Measurements from ENCODE around the gene NCF2.
A peak's percentile ranks its signal among the peaks of the same experiment; 100 is the strongest.

Gene NCF2

DNA sequence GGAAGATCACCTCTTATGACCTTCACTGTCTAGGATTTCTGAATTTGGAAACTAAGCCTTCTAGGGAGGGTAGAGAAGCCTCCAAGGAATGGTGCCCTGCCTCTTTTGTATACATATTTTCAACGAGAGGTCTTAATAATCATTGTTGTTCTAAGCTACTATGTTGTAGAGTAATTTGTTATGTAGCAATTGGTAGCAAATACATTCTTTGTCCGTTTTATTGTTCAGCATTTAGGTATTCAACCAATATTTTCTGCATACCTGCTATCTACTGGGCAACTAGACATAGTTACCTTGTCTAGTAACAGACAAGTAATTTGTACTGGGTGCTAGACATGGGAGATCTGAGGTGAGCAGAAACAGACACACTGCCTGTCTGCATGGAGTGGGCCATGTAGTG is 20.8 kb upstream of the NCF2 start:
- DNase-seq (ENCODE audit: low read depth), result no peak

DNA sequence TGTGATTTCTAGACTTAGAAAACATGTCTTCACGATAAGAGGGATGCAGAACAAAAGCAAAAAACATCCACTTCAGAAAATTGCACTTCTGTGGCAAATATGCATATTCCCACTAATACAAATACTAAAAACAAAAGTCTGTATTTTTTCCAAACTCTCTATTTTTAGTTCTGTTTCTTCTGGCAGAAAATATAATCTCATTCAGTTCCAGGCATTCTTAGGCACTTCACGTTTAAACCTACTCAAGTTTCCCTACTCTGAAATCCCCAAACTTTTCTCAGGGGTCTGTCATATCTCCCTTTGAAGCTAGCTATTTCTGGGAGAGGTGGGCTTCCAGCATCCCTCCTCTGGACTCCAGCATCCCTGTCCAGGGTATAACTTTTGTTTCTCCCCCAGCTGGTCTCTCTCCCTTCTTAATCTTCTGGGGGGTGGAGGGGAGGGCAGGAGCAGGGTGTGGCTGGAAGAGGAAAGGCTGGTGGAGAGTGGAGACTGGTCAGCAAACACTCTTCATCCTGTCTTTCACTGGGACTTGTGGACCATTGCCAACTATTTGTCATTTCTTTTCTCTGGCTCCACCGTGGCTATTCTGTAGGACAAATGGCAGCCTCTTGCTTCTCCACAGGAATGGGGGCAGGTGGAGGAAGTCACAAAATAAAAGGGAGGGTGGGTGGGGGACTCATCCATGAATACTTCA is 19.6 kb upstream of the NCF2 start:
- DNase-seq (ENCODE audit: low read depth), result no peak

DNA sequence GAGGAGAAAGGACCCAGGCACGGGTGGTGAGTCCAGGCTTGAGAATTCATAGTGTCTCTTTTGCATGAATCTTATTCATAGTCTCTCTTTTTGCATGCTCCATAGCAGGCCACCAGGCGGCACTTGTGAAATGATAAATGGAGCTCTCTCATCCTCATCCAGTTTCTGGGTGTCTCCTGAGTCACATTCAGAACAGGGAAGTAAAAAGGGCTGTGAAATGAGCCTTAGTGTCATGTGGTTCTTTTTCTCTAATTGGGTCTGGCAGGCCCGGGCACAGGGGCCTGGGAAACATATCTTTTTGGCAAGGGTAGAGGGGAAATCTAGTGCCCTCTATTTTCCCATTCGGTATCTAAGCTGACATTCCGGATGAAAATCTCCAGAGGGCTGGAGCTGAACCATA is 19.1 kb upstream of the NCF2 start:
- peak; percentile 65 for DNase-seq (ENCODE audit: low read depth)

DNA sequence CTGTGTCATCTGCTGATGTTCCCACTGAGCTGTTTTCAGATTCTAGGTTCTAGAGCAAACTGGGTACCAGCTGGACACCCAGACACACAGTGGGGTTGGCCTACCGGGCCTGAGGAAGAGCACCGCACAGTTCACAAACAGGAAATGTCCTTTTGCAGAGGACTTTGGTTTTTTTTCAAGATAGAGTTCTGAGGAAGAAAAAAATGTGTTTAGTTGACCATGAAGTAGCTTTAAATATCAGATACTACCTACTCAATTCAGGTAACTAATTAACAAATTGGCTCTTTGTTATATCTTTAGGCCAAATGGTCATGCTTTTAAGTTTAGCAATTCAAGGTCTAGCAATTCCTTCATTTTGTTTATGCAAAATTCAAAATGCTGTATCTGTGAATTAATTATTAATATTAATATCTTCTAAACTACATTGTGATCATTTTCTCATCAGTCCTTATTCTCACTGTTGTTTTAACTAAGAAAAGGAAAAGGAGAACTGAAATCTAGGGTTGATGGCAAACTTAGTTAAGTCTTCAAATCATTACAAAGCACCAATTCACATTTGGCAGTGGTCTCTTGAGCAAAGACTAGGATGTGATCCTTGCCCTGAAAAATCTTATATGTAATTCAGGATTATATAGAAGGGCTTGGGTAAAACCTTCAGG is 17.2 kb upstream of the NCF2 start:
- DNase-seq (ENCODE audit: low read depth), result no peak

DNA sequence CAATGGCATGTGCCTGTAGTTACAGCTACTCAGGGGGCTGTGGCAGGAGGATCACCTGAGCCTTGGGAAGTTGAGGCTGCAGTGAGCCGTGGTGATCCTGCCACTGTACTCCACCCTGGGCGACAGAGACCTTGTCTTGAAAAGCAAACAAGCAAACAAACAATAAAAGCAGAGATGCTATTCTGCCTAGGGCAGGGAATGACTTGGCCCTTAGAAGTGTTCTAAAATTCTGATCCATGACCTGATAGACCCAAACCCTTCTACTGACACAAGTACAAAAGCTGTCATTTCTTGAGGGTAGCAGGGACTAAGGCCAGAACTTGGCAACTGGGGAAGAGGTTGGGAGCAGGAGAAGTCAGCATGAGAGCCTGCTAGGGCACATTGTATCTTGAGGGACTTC is 15.6 kb upstream of the NCF2 start:
- DNase-seq (ENCODE audit: low read depth), result no peak

DNA sequence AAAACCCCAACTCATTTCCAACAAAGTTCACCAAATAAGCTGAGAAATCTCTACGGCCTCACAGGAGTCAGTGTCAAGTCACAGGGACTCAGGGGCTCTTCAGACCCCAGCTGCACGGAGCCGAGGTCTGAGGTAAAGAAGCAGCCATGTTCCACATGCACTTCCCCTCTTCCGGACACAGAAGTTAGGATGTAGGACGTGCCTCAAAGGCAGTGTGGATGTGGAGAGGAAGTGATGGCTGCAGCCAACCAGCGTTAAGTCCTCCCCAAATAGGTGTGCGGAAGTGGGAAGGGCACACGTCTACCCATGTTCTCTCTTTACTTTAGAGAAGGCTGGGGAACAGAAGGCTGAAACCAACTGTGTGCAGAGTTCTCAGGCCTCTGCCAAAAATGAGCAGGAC is 14.6 kb upstream of the NCF2 start:
- DNase-seq (ENCODE audit: low read depth), result no peak

DNA sequence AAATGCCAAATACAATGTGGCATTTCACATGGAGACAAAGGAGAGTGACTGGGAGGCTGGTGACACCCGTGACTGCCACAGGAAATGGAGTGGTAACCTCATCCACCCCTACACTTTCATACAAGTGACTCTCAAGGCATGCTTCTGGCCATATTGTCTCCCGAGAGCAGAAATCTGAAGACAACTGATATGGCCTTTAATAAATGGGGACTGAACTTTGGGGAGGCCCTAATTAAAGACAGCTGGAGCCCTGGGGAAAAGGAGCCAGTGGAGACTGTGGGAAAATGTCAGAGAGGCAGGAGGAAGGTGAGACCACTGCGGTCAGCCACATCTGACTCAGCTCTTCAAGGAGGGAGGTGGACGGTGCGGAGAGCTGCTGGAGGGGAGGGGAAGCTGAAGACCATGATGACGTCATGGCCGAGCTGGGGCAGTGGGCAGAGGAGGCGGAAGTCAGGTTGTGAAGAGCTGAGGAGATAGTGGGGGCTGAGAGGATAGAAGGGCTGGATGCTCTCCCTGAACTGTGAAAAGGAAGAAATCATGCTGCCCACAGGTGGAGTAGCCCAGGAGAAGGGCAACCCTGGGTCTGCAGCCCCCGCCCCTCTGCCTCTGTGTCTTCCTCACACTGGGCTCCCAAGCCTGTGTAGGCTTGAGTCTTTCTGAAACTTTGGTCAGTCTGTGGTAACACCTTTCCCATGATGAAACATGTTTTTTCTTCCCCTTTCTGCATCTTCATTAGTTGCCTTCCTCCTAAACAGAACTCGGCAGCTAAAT is 14.0 kb upstream of the NCF2 start:
- DNase-seq (ENCODE audit: low read depth), result peak; percentile 27

DNA sequence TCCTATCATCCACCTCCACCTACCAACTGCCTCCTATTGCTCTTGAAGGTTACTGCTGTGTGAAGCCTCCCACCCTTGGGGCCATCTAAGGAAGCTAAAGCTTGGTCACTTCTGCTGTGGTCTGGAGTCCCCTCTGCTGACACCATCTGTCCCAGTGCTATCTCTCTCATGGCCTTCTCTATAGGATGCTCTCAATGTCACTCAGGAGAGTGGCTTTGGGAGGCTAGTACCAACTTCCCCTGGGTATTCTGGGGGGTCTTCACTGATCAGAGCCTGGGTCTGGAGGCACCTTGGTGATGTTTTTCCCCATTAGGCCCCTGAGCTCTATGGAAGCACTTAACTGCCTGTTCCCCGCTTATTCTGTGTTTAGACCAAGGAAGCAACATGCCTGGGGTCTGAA is 12.3 kb upstream of the NCF2 start:
- no peak for DNase-seq (ENCODE audit: low read depth)

DNA sequence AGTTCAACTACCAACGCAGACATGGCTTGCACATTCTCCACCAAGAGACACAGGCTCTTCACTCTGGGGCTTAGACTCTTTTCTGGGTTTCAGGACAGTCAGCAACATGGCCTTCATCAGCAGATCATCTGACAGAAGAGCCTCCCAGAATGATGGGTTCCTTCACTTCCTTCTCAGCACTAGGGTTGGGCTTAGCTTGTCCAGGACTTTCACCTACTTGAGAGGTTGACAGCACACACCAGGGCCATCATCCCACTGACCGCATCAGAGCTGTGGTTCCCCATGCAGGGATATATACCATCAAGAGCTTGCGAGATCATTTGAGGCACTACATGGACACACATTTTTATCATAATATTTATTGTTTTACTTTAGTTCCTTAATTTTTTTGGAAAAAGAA is 10.4 kb upstream of the NCF2 start:
- DNase-seq (ENCODE audit: low read depth), result no peak

DNA sequence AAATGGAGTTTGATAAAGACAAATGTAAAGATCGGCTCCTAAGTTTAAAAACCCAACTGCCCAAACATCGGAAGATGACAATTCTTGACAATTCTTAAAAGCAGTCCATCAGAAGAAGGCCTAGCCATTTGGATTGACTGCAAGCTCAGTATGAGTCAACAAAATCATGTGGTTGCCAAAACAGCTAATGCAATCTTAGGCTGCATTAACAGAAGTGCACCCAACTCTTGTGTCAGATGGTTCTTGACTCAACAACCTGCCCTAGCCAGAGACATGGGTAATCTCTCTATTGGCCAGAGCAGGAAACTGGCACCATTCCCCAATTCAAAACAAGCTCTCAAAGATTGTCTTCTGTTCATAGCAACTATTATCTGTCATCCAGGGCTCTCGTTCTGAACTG is 9.9 kb upstream of the NCF2 start:
- peak; percentile 78 for DNase-seq (ENCODE audit: low read depth)

DNA sequence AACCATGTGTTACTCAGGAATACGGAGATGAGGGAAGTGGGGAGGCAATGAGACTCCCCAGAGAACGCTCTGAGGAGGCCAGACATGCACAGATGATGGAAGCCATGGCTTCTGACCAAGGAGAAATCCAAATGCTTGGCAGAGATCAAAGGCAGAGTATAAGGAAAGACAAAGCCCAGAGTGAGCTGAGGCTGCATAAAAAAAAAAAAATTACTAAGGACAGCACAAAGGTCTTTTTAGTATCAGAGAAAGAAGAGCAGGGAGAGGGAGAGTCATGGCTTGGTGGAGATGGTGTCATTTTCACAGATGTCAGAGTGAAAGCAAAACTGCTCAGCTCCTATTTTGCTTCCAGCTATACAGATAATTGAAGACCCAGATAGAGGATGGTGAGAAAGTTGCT is 8.1 kb upstream of the NCF2 start:
- DNase-seq (ENCODE audit: low read depth), result no peak

DNA sequence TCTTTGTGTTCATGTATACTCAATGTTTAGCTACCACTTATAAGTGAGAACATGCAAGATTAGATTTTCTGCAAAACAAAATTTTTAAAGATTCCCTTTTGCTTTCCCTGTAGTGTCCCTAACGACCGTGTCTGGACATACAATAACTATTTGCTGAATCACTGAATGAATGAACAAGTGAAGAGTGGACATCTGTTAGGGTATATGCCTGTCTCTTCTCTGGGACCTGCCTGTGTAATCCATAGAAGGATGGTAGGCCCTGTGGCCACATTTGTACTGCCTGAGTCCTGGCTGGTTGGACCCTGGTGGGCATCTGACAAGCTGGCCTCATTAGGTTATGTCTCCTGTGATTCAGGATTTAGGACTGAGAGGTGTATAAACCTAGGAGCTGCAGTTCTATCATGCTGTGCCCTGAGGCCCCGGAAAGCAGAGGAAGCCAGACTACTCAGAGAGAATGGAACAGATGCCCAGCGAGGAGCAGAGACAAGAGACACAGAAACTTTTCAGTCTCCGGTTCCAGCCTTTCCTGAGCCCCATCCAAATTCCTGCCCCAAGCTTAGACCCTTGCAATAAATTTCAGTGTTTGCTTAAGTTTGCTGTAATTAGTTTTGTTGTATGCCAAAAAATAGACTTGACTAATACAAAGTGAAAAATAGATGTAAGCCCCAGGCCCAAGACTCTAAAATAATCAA is 7.5 kb upstream of the NCF2 start:
- DNase-seq (ENCODE audit: low read depth), result no peak

DNA sequence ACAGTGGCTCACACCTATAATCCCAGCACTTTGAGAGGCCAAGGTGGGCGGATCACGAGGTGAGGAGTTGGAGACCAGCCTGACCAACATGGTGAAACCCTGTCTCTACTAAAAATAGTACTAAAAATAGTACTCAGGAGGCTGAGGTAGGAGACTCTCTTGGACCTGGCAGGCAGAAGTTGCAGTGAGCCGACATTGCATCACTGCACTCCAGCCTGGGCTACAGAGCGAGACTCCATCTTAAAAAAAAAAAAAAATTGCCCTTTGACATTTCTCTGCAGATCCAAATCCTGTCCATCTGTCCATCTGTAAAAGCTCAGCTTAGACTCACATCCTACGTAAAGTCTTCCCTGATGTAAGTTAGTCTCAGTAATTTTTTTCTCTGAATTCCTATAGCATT is 6.2 kb upstream of the NCF2 start:
- DNase-seq (ENCODE audit: low read depth), result no peak

DNA sequence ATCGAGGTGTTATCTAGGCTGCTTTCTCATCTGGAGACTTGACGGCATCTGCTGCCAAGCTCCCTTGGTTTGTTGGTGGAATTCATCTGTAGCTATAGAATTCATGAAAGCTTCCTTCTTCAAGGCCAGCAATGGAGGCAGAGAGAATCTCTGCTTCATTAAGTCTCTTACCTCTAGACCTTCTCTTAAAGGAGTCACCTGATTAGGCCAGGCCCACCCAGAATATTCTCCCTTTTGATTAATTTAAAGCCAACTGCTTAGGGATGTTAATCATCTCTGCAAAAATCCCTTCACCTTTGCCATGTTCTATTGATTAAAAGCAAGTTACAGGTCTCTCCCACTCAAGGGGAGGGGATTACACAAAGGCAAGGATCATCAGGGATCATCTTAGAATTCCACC is 5.3 kb upstream of the NCF2 start:
- DNase-seq (ENCODE audit: low read depth), result no peak

DNA sequence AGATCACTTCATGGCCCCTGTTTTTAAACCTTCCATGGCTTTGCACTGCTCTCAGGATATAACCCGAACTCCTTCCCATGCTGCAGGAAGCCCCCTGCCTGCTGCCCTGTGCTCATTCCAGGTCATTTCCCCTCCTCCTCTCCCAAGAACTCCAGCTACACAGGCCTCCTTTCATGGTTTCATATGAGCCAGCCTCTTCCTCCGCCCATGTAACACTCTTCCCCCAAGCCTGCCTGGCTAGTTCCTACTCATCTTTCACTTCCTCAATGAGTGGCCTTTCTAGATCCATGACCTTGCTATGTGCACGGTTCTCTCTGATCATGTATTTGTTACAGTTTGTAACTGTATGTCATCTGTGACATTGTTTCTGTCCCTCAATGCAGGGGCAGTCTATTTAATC is 3.1 kb upstream of the NCF2 start:
- no peak for DNase-seq (ENCODE audit: low read depth)

DNA sequence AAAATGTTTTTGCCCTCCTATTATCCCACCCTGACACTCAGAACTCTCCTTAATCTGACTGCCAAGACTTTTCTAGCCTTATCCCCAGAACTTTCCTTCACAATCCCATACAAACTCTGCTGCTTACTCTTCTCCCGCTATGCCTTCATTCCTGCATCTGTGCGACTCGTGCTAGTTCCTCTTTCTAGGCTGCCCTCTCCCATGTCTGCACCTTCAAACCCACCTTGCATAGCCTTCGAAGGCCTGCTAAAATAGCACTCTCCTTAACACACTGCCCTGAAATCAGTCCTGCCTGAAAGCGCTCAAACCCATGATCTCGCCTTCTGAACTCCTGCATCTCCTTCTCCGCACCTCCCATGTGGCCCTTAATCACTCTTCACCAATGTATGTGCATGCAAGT is 2.5 kb upstream of the NCF2 start:
- no peak for DNase-seq (ENCODE audit: low read depth)

DNA sequence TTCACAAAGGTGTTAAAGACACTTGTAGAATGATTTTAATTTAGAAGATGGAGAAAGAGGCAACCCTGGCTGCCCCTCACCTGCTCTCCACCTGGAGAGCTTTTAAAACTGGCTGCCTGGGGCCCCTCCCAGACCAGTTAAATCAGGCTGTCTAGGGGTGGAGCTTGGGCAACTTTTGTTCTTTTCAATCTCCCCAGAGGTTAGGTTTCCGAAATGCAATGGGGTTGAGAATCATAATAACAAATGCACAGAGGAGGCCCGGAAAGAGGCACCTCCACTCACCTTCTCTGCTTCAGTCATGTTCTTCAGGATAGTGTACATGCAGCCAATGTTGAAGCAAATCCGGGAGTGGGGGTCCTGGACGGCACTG is 400 bp downstream of the NCF2 start:
- DNase-seq (ENCODE audit: low read depth), result no peak

DNA sequence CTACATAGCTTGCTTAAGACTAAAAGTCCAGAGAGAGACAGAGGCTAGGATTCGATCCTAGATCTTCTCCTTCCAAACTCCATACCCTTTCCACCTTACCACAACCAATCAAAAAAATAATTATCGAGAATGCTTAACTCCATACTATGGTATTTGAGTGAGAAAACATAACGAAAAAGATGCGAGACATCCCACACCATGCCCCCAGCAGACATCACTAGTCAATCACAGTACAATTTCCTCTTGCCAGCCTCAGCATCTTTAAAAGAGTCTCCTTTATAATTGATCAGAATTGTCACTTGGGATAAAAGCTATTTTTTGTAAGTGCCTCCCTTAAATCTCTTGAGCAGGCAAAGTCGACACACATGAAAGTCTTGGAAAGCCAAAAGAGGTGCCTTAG is 875 bp downstream of the NCF2 start:
- no peak for DNase-seq (ENCODE audit: low read depth)

DNA sequence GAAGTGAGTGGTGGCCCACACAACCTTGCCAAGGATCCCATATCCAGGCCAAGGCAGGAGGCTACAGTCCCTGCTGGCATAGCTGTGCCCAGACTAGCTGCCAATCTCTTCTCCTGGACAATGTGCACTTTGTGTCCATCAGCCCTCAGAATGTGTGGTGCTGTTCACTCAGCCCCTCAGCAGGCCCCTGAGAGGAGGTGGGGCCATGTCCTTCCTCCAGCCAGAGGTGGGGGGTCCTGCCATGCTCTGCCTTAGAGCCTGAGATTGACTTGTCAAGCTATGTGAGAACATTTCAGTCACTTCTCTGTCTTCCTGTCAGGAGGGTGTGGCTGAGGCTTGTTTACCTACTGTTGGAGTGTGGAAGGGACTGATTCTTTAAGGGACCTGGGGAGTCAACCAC is 1.4 kb downstream of the NCF2 start:
- no peak for DNase-seq (ENCODE audit: low read depth)

DNA sequence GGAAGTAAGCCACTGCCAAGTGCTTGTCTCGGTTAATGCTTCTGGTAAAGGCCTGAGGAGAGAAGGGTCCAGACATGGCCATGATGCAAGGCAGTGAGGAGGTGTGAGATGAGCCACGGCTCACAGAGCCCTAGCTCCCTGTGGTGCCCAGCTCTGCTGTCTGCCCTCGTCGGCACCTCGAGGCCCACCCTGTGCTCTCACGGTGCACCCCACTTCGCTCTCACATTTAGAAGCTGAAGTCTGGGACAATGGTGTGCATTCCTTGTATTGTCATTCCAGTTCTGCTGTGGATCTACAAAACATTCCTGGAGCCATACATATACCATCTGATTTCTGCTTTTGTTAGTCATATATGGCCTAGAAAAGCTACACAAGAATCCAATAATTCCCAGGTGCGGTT is 3.3 kb downstream of the NCF2 start:
- DNase-seq (ENCODE audit: low read depth), result no peak

DNA sequence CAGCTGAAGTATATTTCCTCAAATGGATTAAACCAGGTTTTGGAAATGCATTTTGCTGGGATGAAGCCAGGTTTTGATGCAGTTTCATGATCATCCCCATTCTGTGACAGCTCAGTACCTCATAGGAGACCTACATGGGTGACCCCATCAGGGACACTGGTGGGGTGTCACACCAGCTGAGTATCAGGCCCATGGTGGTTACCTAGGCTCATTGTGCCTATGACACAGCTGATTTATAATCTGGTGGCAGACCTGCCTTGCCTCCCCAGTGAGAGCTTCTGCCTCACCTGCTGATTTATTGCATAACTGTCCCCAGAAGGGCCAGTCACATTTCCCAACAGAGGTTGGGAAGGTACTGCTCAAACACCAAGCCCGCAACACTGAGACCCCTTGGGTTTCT is 3.8 kb downstream of the NCF2 start:
- DNase-seq (ENCODE audit: low read depth), result no peak

DNA sequence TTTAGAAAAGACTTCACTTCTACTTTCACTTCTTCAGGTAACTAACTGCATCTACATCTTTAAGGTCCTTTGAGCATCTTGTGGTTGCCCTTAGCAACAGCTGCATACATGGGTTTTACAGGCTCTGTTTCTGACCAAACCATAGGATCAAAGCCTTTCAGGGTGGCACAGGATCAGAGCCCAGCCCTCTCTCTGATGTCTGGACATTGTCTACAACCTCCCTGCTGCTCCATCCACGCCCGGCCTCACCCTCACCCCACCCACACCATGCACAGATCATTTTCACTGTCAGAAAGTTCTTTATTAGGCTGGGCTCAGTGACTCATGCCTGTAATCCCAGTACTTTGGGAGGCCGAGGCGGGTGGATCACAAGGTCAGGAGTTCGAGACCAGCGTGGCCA is 5.2 kb downstream of the NCF2 start:
- DNase-seq (ENCODE audit: low read depth), result no peak

DNA sequence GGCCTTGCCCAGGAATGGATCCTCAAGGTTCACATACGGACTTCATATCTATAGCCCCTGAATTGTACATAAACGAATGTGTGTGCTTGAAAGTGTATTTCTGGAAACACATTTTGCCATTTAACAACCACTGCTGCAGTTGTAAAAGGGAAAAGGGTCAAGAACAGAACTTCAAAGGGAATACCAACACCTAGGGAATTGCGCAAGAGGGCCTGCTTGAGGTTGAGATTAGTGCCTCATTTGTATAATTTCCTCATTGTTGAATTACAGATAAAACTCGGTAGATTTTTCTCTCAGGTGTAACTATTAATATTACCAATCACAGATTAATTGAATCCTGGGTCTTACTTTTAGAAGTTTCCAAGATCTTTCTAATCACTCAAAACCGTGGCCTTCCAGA is 6.1 kb downstream of the NCF2 start:
- no peak for DNase-seq (ENCODE audit: low read depth)
